ENCODE data around the gene DHDH. TPM values are rescaled to one million over a fixed set of nuclear protein-coding genes. Genes with fewer than 3 reads are reported as not detected.
"Not testable (repeated sequence)": the region's sequence is repeated elsewhere in the genome, so short reads cannot be mapped to it uniquely, and the experiment has no call there.

Gene DHDH
- polyA plus RNA-seq, 3 donors = 0.38 TPM; not detected in 2

DNA sequence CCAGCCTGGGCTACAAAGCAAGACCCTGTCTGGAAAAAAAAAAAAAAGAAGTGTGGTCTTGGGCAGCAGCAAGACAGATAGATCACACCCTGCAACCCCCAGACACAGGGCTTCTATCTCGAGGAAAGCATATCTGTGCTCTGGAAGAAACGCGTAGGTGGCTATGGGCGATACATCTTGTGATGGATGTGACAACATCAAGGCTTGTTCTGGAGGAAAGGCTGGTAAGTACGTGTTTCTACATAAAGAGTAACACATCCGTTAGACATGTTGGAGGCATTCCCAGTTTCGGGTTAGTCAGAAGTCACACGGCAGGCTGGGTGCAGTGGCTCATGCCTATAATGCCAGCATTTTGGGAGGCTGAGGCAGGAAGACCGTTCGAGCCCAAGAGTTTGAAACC is 6.6 kb upstream of the DHDH start:
- Mint-ChIP-seq H3K27me3 (ENCODE audit: low read depth in 3 of 3) (peaks cover 9 to 30% (median 9%) of the 10 kb centered on the region in 3 donors), H3K9me3 (no peaks in the 10 kb centered on the region), H3K4me1 (peaks cover 7% of the 10 kb centered on the region), H3K36me3 (peaks cover 10 to 17% of the 10 kb centered on the region in 2 donors), H3K27ac (peak overlapping the region in 1 of 7 donors; percentile 54), H3K4me3 (no peak overlapping the region)
- Histone ChIP-seq H3K36me3 (replicated peaks in 1 of 2; ENCODE audit: control insufficient read depth in 1 of 2, insufficient read depth in 2 of 2, low read length in 2 of 2) (peaks cover 10 to 13% of the 10 kb centered on the region in 2 donors), H3K79me2 (ENCODE audit: insufficient read depth, low read length) (no peaks in the 10 kb centered on the region), H3K4me1 (ENCODE audit: control insufficient read depth in 1 of 2, insufficient read depth in 2 of 2, low read length in 2 of 2) (peaks cover 0 to 3% of the 10 kb centered on the region in 2 donors), H3K27ac (ENCODE audit: low read depth in 1 of 2, low read length in 2 of 2) (no peak overlapping the region), H4K20me1 (ENCODE audit: insufficient read depth, low read length) (no peaks in the 10 kb centered on the region), H3K4me3 (replicated peaks in 1 of 3; ENCODE audit: low read depth in 2 of 3, low read length in 3 of 3) (no peak overlapping the region), H3K27me3 (ENCODE audit: control insufficient read depth in 2 of 2, insufficient read depth in 2 of 2, low read length in 2 of 2) (no peaks in the 10 kb centered on the region), H3K4me2 (replicated peaks; ENCODE audit: extremely low read depth, low read length, poor library complexity, severe bottlenecking) (no peak overlapping the region), H2AFZ (ENCODE audit: insufficient read depth, low read depth, low read length, poor library complexity, severe bottlenecking) (no peak overlapping the region), H3K9me3 (replicated peaks in 1 of 2; ENCODE audit: control insufficient read depth in 1 of 2, insufficient read depth in 1 of 2, low read length in 2 of 2) (no peaks in the 10 kb centered on the region), H3K9ac (ENCODE audit: insufficient read depth, low read length, poor library complexity, severe bottlenecking) (no peak overlapping the region)
- WGBS (ENCODE audit: insufficient coverage) = 34% methylated on average over 7 of the region's 10 CpGs
- DNase-seq = peak in 2 of 3 donors; percentile 4 to 46
- intact Hi-C loops (cut with micrococcal nuclease) = no loop called here
- TF ChIP-seq, protein P1, sequence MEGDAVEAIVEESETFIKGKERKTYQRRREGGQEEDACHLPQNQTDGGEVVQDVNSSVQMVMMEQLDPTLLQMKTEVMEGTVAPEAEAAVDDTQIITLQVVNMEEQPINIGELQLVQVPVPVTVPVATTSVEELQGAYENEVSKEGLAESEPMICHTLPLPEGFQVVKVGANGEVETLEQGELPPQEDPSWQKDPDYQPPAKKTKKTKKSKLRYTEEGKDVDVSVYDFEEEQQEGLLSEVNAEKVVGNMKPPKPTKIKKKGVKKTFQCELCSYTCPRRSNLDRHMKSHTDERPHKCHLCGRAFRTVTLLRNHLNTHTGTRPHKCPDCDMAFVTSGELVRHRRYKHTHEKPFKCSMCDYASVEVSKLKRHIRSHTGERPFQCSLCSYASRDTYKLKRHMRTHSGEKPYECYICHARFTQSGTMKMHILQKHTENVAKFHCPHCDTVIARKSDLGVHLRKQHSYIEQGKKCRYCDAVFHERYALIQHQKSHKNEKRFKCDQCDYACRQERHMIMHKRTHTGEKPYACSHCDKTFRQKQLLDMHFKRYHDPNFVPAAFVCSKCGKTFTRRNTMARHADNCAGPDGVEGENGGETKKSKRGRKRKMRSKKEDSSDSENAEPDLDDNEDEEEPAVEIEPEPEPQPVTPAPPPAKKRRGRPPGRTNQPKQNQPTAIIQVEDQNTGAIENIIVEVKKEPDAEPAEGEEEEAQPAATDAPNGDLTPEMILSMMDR (IDR thresholded peaks at IDR 0.05) = no peak

DNA sequence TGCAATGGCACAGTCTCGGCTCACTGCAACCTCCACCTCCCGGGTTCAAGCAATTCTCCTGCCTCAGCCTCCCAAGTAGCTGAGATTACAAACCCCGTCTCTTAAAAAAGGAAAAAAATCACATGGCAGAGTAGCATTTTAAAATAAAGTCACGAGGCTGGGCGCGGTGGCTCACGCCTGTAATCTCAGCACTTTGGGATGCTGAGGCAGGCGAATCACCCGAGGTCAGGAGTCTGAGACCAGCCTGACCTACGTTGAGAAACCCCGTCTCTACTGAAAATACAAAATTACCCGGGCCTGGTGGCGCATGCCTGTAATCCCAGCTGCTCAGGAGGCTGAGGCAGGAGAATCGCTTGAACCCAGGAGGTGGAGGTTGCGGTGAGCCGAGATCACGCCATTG is 5.8 kb upstream of the DHDH start:
- Mint-ChIP-seq H3K36me3 (peaks cover 5 to 10% of the 10 kb centered on the region in 2 donors), H3K27me3 (ENCODE audit: low read depth in 3 of 3) (peaks cover 13 to 35% (median 15%) of the 10 kb centered on the region in 3 donors)
- H3K9ac ChIP-seq (ENCODE audit: insufficient read depth, low read length, poor library complexity, severe bottlenecking); H4K20me1 ChIP-seq (ENCODE audit: insufficient read depth, low read length); H3K9me3 Mint-ChIP-seq; H3K27ac ChIP-seq (ENCODE audit: low read depth in 1 of 2, low read length in 2 of 2); H3K4me3 Mint-ChIP-seq; DNase-seq; H3K36me3 ChIP-seq (replicated peaks in 1 of 2; ENCODE audit: control insufficient read depth in 1 of 2, insufficient read depth in 2 of 2, low read length in 2 of 2); H3K4me3 ChIP-seq (replicated peaks in 1 of 3; ENCODE audit: low read depth in 2 of 3, low read length in 3 of 3); H3K79me2 ChIP-seq (ENCODE audit: insufficient read depth, low read length); H3K4me1 Mint-ChIP-seq; H3K4me1 ChIP-seq (ENCODE audit: control insufficient read depth in 1 of 2, insufficient read depth in 2 of 2, low read length in 2 of 2); H3K9me3 ChIP-seq (replicated peaks in 1 of 2; ENCODE audit: control insufficient read depth in 1 of 2, insufficient read depth in 1 of 2, low read length in 2 of 2); H2AFZ ChIP-seq (ENCODE audit: insufficient read depth, low read depth, low read length, poor library complexity, severe bottlenecking); H3K27me3 ChIP-seq (ENCODE audit: control insufficient read depth in 2 of 2, insufficient read depth in 2 of 2, low read length in 2 of 2); intact Hi-C loops (cut with micrococcal nuclease); H3K4me2 ChIP-seq (replicated peaks; ENCODE audit: extremely low read depth, low read length, poor library complexity, severe bottlenecking); H3K27ac Mint-ChIP-seq: not testable (repeated sequence)
- WGBS (ENCODE audit: insufficient coverage) = 96% methylated on average over 8 of the region's 17 CpGs

Data from CD14-positive monocyte (primary cell).